RWPE2 (cell line): ENCODE data around the gene SDR9C7.

ENCODE experiments used
- ATAC-seq: fragments of 200-7000 bp; cut with Tn5 transposase; 3 replicates; pipeline ENCODE4 v1.9.1; 2021; ENCODE audit warnings: low read depth
- DNase-seq: peaks from one replicate; pipeline ENCODE4 v3.0.0-alpha.2; 2020; ENCODE audit warnings: low spot score
- H3K27ac ChIP-seq: fragments of 450-650 bp; 2 replicates; pipeline ENCODE4 v1.5.1; 2017; ENCODE audit warnings: mild to moderate bottlenecking; ENCODE audit not compliant: poor library complexity, severe bottlenecking
- H3K27me3 ChIP-seq: fragments of 250-450 bp; sonication (Bioruptor Pico); 2 replicates; pipeline ENCODE4 v1.5.1; 2021; ENCODE audit warnings: mild to moderate bottlenecking, moderate library complexity; ENCODE audit not compliant: insufficient read depth, poor library complexity, severe bottlenecking
- H3K36me3 ChIP-seq: fragments of 250-450 bp; sonication (Bioruptor Pico); 2 replicates; pipeline ENCODE4 v1.5.1; 2020; ENCODE audit warnings: low read depth, mild to moderate bottlenecking, moderate library complexity
- H3K4me1 ChIP-seq: fragments of 250-450 bp; sonication (Bioruptor Pico); 2 replicates; pipeline ENCODE4 v1.5.1; 2021; ENCODE audit warnings: mild to moderate bottlenecking, moderate library complexity; ENCODE audit not compliant: insufficient read depth, poor library complexity, severe bottlenecking
- H3K4me3 ChIP-seq: fragments of 250-450 bp; sonication (Bioruptor Pico); 2 replicates; pipeline ENCODE4 v1.5.1; 2021; ENCODE audit warnings: mild to moderate bottlenecking, moderate library complexity; ENCODE audit not compliant: severe bottlenecking
- H3K9me3 ChIP-seq: fragments of 250-450 bp; sonication (Bioruptor Pico); 2 replicates; pipeline ENCODE4 v1.5.1; 2021; ENCODE audit warnings: mild to moderate bottlenecking, moderate library complexity; ENCODE audit not compliant: severe bottlenecking
- CTCF ChIP-seq: fragments of 450-650 bp; IDR thresholded peaks from one replicate; pipeline ENCODE4 v1.5.1; 2017; ENCODE audit warnings: mild to moderate bottlenecking, moderate library complexity; ENCODE audit not compliant: poor library complexity, severe bottlenecking

The SDR9C7 gene

GRCh38 chr12:56930241-56930640 lies 4.0 kb downstream of the SDR9C7 start:
- H3K9me3 ChIP-seq = no peaks in the 10 kb centered on the region
- no peaks in the 10 kb centered on the region for H3K27me3 ChIP-seq
- peaks cover 14% of the 10 kb centered on the region for H3K4me1 ChIP-seq
- no peak for DNase-seq
- no peak overlapping the region for H3K4me3 ChIP-seq
- ATAC-seq = no peak
- no peak overlapping the region for H3K27ac ChIP-seq
- H3K36me3 ChIP-seq = no peaks in the 10 kb centered on the region
- TF ChIP-seq CTCF = no peak

GRCh38 chr12:56929780-56930179 lies 4.4 kb downstream of the SDR9C7 start:
- Histone ChIP-seq H3K9me3 (no peaks in the 10 kb centered on the region), H3K4me3 (no peak overlapping the region), H3K27ac (no peak overlapping the region), H3K27me3 (no peaks in the 10 kb centered on the region), H3K36me3 (no peaks in the 10 kb centered on the region), H3K4me1 (peaks cover 10% of the 10 kb centered on the region)
- TF ChIP-seq CTCF = no peak
- ATAC-seq (no peak), DNase-seq (no peak)

- Histone ChIP-seq H3K4me3 (no peak overlapping the region), H3K9me3 (no peaks in the 10 kb centered on the region), H3K27me3 (no peaks in the 10 kb centered on the region), H3K4me1 (peaks cover 10% of the 10 kb centered on the region), H3K27ac (no peak overlapping the region), H3K36me3 (no peaks in the 10 kb centered on the region)
- no peak for ATAC-seq
- no peak for DNase-seq
- no peak for TF ChIP-seq CTCF
These were observed 5.9 kb downstream of the SDR9C7 start for GRCh38 chr12:56928262-56928661.

GRCh38 chr12:56927281-56927680 lies 6.9 kb downstream of the SDR9C7 start:
- no peak for ATAC-seq
- no peak overlapping the region for H3K27ac ChIP-seq
- TF ChIP-seq CTCF = no peak
- H3K4me1 ChIP-seq = peaks cover 4% of the 10 kb centered on the region
- H3K9me3 ChIP-seq = no peaks in the 10 kb centered on the region
- H3K36me3 ChIP-seq = no peaks in the 10 kb centered on the region
- H3K27me3 ChIP-seq = no peaks in the 10 kb centered on the region
- DNase-seq = no peak
- H3K4me3 ChIP-seq = no peak overlapping the region

- H3K4me1 ChIP-seq = no peaks in the 10 kb centered on the region
- H3K36me3 ChIP-seq = no peaks in the 10 kb centered on the region
- ATAC-seq (no peak), DNase-seq (no peak)
- no peak for TF ChIP-seq CTCF
- no peak overlapping the region for H3K4me3 ChIP-seq
- H3K27me3 ChIP-seq = no peaks in the 10 kb centered on the region
- no peaks in the 10 kb centered on the region for H3K9me3 ChIP-seq
- H3K27ac ChIP-seq = no peak overlapping the region
These were observed 12.2 kb downstream of the SDR9C7 start for GRCh38 chr12:56922031-56922430.
